Skin of body (tissue), 2 donors: ENCODE measurements around the gene AMZ1. TPM values are rescaled to one million over a fixed set of nuclear protein-coding genes. Genes with fewer than 3 reads are reported as not detected.
A peak's percentile ranks its signal among the peaks of the same experiment; 100 is the strongest.

Source experiments
- DNase-seq: peaks from one replicate; lab custom pipeline; 2025; lab: John Stamatoyannopoulos, UW
- total RNA-seq: library from RNA; depleted of rRNA; stranded (reverse); fragments of >200 nt; gene quantifications from one replicate; pipeline ENCODE4 v1.2.3, GENCODE V29; 2014

The AMZ1 gene, protein sequence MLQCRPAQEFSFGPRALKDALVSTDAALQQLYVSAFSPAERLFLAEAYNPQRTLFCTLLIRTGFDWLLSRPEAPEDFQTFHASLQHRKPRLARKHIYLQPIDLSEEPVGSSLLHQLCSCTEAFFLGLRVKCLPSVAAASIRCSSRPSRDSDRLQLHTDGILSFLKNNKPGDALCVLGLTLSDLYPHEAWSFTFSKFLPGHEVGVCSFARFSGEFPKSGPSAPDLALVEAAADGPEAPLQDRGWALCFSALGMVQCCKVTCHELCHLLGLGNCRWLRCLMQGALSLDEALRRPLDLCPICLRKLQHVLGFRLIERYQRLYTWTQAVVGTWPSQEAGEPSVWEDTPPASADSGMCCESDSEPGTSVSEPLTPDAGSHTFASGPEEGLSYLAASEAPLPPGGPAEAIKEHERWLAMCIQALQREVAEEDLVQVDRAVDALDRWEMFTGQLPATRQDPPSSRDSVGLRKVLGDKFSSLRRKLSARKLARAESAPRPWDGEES
- total RNA-seq = 0.30 TPM

- no peak for DNase-seq
These were observed at the start of gene AMZ1 for GRCh38 chr7:2687881-2688318. Gene AMZ1 (plus strand): TSS chr7:2688202. CDS start chr7:2700452, 12,250 bp downstream.

DNA sequence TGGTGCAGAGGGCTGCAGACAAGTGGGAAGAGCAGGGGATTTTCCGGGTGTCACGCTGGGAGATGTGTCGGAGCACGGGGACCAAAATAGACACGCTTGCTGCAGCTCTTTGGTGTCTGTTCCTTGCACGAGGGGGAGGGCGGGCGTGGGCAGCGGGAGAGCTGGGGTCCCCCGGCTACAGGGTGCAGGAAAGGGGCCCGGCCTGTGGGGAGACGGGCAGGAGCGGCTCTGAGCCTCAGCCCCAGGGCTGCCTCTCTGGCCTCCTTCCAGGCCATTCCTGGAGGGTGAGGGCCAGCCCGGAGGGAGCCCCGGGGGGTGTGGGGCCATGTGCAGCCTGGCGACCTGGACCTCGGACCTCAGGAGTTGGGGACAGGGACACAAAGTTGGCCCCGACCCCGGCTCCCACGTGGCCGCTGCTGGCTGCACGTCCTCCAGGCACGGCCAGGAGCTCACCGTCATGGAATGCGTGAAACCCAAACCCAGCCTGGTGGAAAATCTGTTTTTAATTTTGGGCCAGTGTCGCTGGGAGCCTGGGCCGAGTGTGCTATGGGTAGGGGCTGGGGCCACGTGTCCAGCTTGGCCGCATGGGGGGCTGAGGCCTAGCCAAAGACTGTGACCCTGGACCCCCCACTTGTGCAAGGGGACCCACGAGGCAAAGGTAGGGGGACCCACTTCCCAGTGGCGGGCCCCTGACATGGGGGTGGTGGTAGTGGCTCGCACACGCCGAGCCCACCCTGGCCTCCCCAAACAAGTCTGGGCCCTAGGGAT lies 49.6 kb upstream of the AMZ1 start:
- DNase-seq = no peak

GRCh38 chr7:2639181-2639681 lies 48.8 kb upstream of the AMZ1 start:
- no peak for DNase-seq

DNA sequence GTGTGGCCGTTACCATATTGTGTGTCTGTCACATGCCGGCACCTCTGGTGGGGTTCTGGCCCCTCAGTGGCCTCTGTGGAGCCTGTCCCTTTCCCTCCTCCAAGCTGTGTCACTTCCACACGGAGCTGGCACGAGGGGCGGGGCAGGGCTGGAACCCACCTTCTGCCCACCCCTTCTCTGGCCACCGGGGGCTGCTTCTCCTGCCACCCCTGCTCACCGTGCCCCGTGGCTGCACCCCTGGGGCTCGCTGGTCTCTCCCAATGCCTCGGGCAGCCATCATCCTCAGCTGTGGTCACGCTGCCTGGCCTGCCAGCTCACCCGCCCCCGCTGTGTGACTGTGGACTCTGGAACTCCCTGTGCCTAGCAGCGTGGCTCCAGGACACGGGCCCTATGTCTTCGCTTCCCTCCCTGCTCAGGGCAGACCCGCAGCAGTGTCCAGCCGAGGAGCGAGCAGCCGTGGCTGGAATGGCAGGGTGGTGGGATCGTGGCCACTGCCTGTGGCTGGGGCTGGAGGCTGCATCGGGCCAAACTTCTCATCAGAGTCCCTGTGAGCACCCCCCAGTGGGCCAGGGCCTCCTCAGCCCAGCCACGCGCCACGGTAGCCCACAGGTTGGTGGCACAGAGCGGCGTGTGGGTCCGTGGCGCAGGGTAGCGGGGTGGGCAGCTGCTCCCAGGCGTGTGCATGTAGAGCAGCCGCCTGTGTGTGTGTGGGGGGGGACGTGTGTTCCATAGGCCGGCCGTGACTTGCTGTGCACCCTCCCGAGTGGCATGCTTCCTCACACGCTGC lies 48.1 kb upstream of the AMZ1 start:
- no peak for DNase-seq

- no peak for DNase-seq
These were observed 47.5 kb upstream of the AMZ1 start for GRCh38 chr7:2640482-2640830.

GRCh38 chr7:2640846-2641316 lies 47.1 kb upstream of the AMZ1 start:
- no peak for DNase-seq

- DNase-seq = peak; percentile 93
These were observed 46.3 kb upstream of the AMZ1 start for GRCh38 chr7:2641406-2642393.

- DNase-seq = no peak
These were observed 44.4 kb upstream of the AMZ1 start for GRCh38 chr7:2643386-2644219.

- DNase-seq = no peak
These were observed 43.8 kb upstream of the AMZ1 start for GRCh38 chr7:2644220-2644561.

DNA sequence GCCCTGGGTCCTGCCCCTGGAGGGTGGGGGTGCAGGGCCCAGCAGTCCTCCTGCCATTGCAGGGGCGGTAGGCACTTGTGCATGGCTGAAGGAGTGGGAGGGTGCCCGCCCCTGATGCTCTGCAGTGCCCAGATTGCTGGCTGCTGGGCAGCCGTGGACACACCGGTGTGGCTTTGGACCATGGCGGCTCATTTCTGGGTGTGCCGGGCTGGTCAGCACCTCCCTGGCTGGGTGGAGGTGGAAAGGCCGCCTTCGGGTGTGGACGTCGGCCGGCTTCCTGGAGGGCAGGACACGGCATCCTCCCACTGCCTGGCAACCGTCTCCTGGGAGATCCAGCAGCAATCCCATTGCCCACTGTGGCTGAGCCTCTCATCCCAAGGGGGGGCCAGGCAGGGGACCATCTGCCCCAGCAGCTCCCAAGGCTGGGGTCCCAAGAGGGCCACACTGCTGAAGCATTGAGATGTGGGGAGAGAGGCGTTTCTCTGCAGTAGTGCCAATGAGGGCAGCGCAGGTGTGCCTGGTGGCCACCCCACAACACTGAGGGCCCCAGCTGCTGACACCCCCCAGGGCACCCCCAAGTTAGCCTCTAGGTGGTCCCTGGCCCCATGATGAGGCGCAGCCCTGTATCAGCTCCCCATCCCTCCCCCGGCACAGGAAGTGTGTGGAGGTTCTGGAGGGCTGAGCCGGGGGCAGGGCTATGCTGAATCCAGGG lies 43.3 kb upstream of the AMZ1 start:
- no peak for DNase-seq

- no peak for DNase-seq
These were observed 42.6 kb upstream of the AMZ1 start for GRCh38 chr7:2645274-2645868.

GRCh38 chr7:2646336-2646679 lies 41.7 kb upstream of the AMZ1 start:
- DNase-seq = no peak

GRCh38 chr7:2646680-2647571 lies 41.1 kb upstream of the AMZ1 start:
- DNase-seq = no peak

DNA sequence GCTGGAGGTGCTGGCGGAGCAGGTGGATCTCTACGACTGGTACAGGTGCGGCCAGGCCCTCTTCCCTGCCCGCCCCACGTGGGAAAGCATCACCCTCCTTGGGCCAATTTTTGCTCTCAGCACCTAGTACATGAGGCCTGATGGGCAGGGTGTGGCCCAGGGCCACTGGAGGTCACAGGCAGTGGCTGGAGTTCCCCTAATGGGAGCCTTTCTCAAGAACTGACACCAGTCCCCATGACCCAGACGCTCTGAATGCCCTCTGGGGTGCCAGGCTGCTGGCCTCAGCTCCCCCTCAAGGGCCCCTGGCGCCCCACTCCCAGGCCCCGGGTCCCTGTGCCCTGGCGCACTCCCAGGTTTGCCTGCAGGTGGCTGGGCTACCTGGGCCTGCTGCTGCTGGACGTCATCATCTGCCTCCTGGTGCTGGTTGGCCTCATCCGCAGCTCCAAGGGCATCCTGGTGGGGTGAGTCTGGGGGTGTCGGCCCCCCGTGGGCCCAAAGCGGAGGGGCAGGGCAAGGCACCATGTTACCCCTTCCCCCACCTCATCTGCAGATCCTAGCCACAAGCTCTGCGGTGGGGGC lies 40.3 kb upstream of the AMZ1 start:
- DNase-seq = no peak

DNA sequence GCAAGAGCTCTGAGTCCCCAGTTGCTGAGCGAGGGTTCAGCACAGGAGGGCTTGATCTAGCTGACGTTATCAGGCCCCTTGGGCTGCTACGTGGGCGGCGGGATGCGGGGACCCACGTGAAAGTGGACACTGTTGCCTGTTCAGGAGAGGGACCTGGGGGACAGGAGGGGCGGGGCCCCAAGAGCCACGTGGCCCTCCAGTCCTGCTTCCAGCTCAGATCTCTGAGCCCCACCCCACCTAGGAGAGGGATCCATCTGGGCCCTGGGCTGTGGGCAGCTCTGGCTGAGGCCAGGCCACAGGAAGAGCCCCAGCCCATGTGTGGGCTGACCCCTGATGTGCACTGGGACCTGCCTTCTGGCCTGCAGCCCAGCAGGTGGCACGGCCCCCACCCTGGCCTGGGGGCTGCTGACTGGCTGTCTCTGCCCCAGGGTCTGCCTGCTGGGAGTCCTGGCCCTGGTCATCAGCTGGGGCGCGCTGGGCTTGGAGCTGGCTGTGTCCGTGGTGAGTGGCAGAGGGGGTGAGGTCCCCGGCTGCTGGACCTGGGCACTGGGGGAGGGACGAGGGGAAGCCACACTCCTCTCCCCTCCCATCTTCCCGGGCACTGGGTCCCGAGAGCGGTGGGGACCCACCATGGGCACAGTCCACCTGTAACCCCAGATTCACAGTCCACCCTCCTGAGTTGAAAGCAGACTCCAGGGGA lies 38.7 kb upstream of the AMZ1 start:
- DNase-seq = no peak

DNA sequence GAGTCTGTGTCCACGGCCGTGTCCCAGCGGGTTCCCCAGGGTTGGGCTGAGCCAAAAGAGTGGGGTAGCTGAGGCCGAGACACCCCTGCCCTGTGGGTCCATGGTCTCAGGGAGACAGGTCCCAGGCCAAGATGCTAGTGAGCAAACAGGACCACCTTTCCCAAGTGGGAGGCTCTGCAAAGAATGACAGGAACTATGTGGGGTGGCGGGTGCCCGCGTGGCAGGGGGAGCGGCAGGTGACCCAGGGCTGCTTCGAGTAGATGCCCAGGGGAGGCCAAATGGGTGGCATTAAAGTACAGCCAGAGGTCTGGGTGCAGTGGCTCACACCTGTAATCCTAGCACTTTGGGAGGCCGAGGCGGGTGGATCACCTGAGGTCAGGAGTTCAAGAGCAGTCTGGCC lies 38.0 kb upstream of the AMZ1 start:
- no peak for DNase-seq
